Measurements from ENCODE around the gene UGGT2. TPM values are rescaled to one million over a fixed set of nuclear protein-coding genes. Genes with fewer than 3 reads are reported as not detected.
"Not testable (repeated sequence)": the region's sequence is repeated elsewhere in the genome, so short reads cannot be mapped to it uniquely, and the experiment has no call there.

UGGT2 gene
- total RNA-seq, 2 experiments from 2014 or later = 0.35 TPM; not detected in 1

- Mint-ChIP-seq H3K4me3 (no peak overlapping the region), H3K27me3 (peaks cover 12% of the 10 kb centered on the region), H3K27ac (no peak overlapping the region), H3K9me3 (ENCODE audit: low read depth) (no peaks in the 10 kb centered on the region), H3K36me3 (no peaks in the 10 kb centered on the region), H3K4me1 (no peaks in the 10 kb centered on the region)
- DNase-seq = no peak
- ATAC-seq = no peak
- CTCF ChIA-PET = no interaction called here
These were observed 188.1 kb downstream of the UGGT2 start for GRCh38 chr13:95865080-95865615.

- H3K27ac Mint-ChIP-seq = no peak overlapping the region
- H3K4me1 Mint-ChIP-seq = no peaks in the 10 kb centered on the region
- H3K27me3 Mint-ChIP-seq = peaks cover 12% of the 10 kb centered on the region
- DNase-seq (no peak), ATAC-seq (no peak)
- CTCF ChIA-PET = no interaction called here
- H3K36me3 Mint-ChIP-seq = no peaks in the 10 kb centered on the region
- H3K9me3 Mint-ChIP-seq (ENCODE audit: low read depth) = no peaks in the 10 kb centered on the region
- H3K4me3 Mint-ChIP-seq = no peak overlapping the region
These were observed 190.8 kb downstream of the UGGT2 start for GRCh38 chr13:95862408-95862807.

- Mint-ChIP-seq H3K27me3 (peaks cover 12% of the 10 kb centered on the region), H3K36me3 (no peaks in the 10 kb centered on the region)
- CTCF ChIA-PET = no interaction called here
These were observed 191.9 kb downstream of the UGGT2 start for GRCh38 chr13:95861296-95861695.

GRCh38 chr13:95858286-95859075, 194.7 kb downstream of the UGGT2 start:
- no peaks in the 10 kb centered on the region for H3K36me3 Mint-ChIP-seq
- H3K4me1 Mint-ChIP-seq = no peaks in the 10 kb centered on the region
- H3K9me3 Mint-ChIP-seq (ENCODE audit: low read depth) = no peaks in the 10 kb centered on the region
- CTCF ChIA-PET = no interaction called here
- DNase-seq = no peak
- no peak overlapping the region for H3K4me3 Mint-ChIP-seq
- ATAC-seq = no peak
- H3K27me3 Mint-ChIP-seq = peaks cover 2% of the 10 kb centered on the region
- no peak overlapping the region for H3K27ac Mint-ChIP-seq

More at GRCh38 chr13:95861296-95861695, 191.9 kb downstream of the UGGT2 start:
- Mint-ChIP-seq H3K4me3 (no peak overlapping the region), H3K4me1 (no peaks in the 10 kb centered on the region), H3K9me3 (ENCODE audit: low read depth) (no peaks in the 10 kb centered on the region), H3K27ac (no peak overlapping the region)
- no peak for ATAC-seq
- DNase-seq = no peak

GRCh38 chr13:95845656-95846055, 207.5 kb downstream of the UGGT2 start:
- H3K4me3 Mint-ChIP-seq; H3K9me3 Mint-ChIP-seq (ENCODE audit: low read depth); CTCF ChIA-PET; H3K27ac Mint-ChIP-seq; H3K27me3 Mint-ChIP-seq; H3K4me1 Mint-ChIP-seq; DNase-seq; ATAC-seq; H3K36me3 Mint-ChIP-seq: not testable (repeated sequence)

- CTCF ChIA-PET = interaction anchor here (0.6 to 1.5 kb wide), 2 partner anchors 9 to 502 kb away, joined by 4 to 6 read pairs; no protein-coding TSS in a partner anchor
- ATAC-seq = no peak
- no peaks in the 10 kb centered on the region for H3K9me3 Mint-ChIP-seq (ENCODE audit: low read depth)
- H3K27ac Mint-ChIP-seq = no peak overlapping the region
- H3K4me3 Mint-ChIP-seq = no peak overlapping the region
- no peaks in the 10 kb centered on the region for H3K4me1 Mint-ChIP-seq
- no peaks in the 10 kb centered on the region for H3K36me3 Mint-ChIP-seq
- peaks cover 10% of the 10 kb centered on the region for H3K27me3 Mint-ChIP-seq
- DNase-seq = no peak
These were observed 210.3 kb downstream of the UGGT2 start for GRCh38 chr13:95842898-95843297.

GRCh38 chr13:95841894-95842293, 211.3 kb downstream of the UGGT2 start:
- DNase-seq (no peak), ATAC-seq (no peak)
- Mint-ChIP-seq H3K4me3 (no peak overlapping the region), H3K9me3 (ENCODE audit: low read depth) (no peaks in the 10 kb centered on the region), H3K4me1 (no peaks in the 10 kb centered on the region), H3K27ac (no peak overlapping the region), H3K27me3 (peaks cover 10% of the 10 kb centered on the region), H3K36me3 (no peaks in the 10 kb centered on the region)
- CTCF ChIA-PET = no interaction called here

- H3K27me3 Mint-ChIP-seq = peaks cover 18% of the 10 kb centered on the region
- no peaks in the 10 kb centered on the region for H3K36me3 Mint-ChIP-seq
- no peaks in the 10 kb centered on the region for H3K9me3 Mint-ChIP-seq (ENCODE audit: low read depth)
- no peak overlapping the region for H3K27ac Mint-ChIP-seq
- peak; percentile 68 for DNase-seq
- no peak for ATAC-seq
- no peaks in the 10 kb centered on the region for H3K4me1 Mint-ChIP-seq
- H3K4me3 Mint-ChIP-seq = no peak overlapping the region
- CTCF ChIA-PET = interaction anchor here (0.7 to 4.8 kb wide), 18 partner anchors 9 to 430 kb away, joined by 3 to 53 read pairs (median 5); no protein-coding TSS in a partner anchor
These were observed 219.0 kb downstream of the UGGT2 start for GRCh38 chr13:95834134-95834765.

GRCh38 chr13:95833719-95834118, 219.5 kb downstream of the UGGT2 start:
- Mint-ChIP-seq H3K4me3 (no peak overlapping the region), H3K36me3 (no peaks in the 10 kb centered on the region), H3K9me3 (ENCODE audit: low read depth) (no peaks in the 10 kb centered on the region), H3K4me1 (no peaks in the 10 kb centered on the region), H3K27me3 (peaks cover 16% of the 10 kb centered on the region), H3K27ac (no peak overlapping the region)
- no peak for DNase-seq
- CTCF ChIA-PET = interaction anchor here (0.7 to 4.8 kb wide), 18 partner anchors 9 to 429 kb away, joined by 3 to 53 read pairs (median 5); no protein-coding TSS in a partner anchor
- no peak for ATAC-seq

GRCh38 chr13:95833126-95833525, 220.1 kb downstream of the UGGT2 start:
- Mint-ChIP-seq H3K4me1 (no peaks in the 10 kb centered on the region), H3K9me3 (ENCODE audit: low read depth) (no peaks in the 10 kb centered on the region), H3K36me3 (no peaks in the 10 kb centered on the region), H3K4me3 (no peak overlapping the region), H3K27ac (no peak overlapping the region), H3K27me3 (peaks cover 20% of the 10 kb centered on the region)
- ATAC-seq (no peak), DNase-seq (no peak)
- CTCF ChIA-PET = interaction anchor here (1.0 to 4.8 kb wide), 11 partner anchors 13 to 429 kb away, joined by 3 to 53 read pairs (median 9); no protein-coding TSS in a partner anchor

GRCh38 chr13:95822303-95822702, 230.9 kb downstream of the UGGT2 start:
- CTCF ChIA-PET = no interaction called here

GRCh38 chr13:95814495-95814894, 238.7 kb downstream of the UGGT2 start:
- Mint-ChIP-seq H3K27me3 (peaks cover 12% of the 10 kb centered on the region), H3K36me3 (no peaks in the 10 kb centered on the region)
- CTCF ChIA-PET = no interaction called here

More at GRCh38 chr13:95822303-95822702, 230.9 kb downstream of the UGGT2 start:
- Mint-ChIP-seq H3K9me3 (ENCODE audit: low read depth) (no peaks in the 10 kb centered on the region), H3K4me1 (no peaks in the 10 kb centered on the region), H3K27ac (no peak overlapping the region), H3K27me3 (peaks cover 37% of the 10 kb centered on the region), H3K4me3 (no peak overlapping the region), H3K36me3 (no peaks in the 10 kb centered on the region)
- ATAC-seq = no peak
- no peak for DNase-seq

GRCh38 chr13:95813139-95813538, 240.1 kb downstream of the UGGT2 start:
- H3K27me3 Mint-ChIP-seq = peaks cover 18% of the 10 kb centered on the region
- no peak for DNase-seq
- CTCF ChIA-PET = no interaction called here
- no peak for ATAC-seq
- no peaks in the 10 kb centered on the region for H3K36me3 Mint-ChIP-seq
- H3K27ac Mint-ChIP-seq = no peak overlapping the region
- H3K9me3 Mint-ChIP-seq (ENCODE audit: low read depth) = peaks cover 3% of the 10 kb centered on the region
- H3K4me1 Mint-ChIP-seq = no peaks in the 10 kb centered on the region
- no peak overlapping the region for H3K4me3 Mint-ChIP-seq

More at GRCh38 chr13:95814495-95814894, 238.7 kb downstream of the UGGT2 start:
- no peaks in the 10 kb centered on the region for H3K4me1 Mint-ChIP-seq
- DNase-seq (no peak), ATAC-seq (no peak)
- no peak overlapping the region for H3K27ac Mint-ChIP-seq
- H3K9me3 Mint-ChIP-seq (ENCODE audit: low read depth) = peaks cover 3% of the 10 kb centered on the region
- H3K4me3 Mint-ChIP-seq = no peak overlapping the region
